DOHH2 (cell line): ENCODE results near the gene KCNG4.

Experiments used
- H3F3A ChIP-seq: fragments of 200-600 bp; sonication (generic), shearing (Covaris generic); 2 replicates; pipeline ENCODE4 v1.6.0; 2016; ENCODE audit warnings: antibody characterized with exemption, mild to moderate bottlenecking; ENCODE audit not compliant: control insufficient read depth, insufficient read depth
- H3K27ac ChIP-seq: fragments of 200-600 bp; sonication (generic); 2 replicates; pipeline ENCODE4 v1.5.1; 2014; ENCODE audit warnings: low read depth, mild to moderate bottlenecking, low read length, moderate library complexity
- H3K27me3 ChIP-seq: fragments of 200-600 bp; sonication (generic); 2 replicates; pipeline ENCODE4 v1.6.1; 2014; ENCODE audit warnings: mild to moderate bottlenecking, low read length, mixed read lengths; ENCODE audit not compliant: control insufficient read depth
- H3K36me3 ChIP-seq: fragments of 200-600 bp; sonication (generic); 2 replicates; pipeline ENCODE4 v1.6.1; 2014; ENCODE audit warnings: mild to moderate bottlenecking, low read length, moderate library complexity, mixed read lengths; ENCODE audit not compliant: control insufficient read depth
- H3K4me1 ChIP-seq: fragments of 200-600 bp; sonication (generic); 2 replicates; pipeline ENCODE4 v1.6.1; 2014; ENCODE audit warnings: mild to moderate bottlenecking, low read length, mixed read lengths; ENCODE audit not compliant: control insufficient read depth
- H3K4me2 ChIP-seq: fragments of 200-600 bp; sonication (generic); 2 replicates; pipeline ENCODE4 v1.6.0; 2014; ENCODE audit warnings: mild to moderate bottlenecking, low read length, moderate library complexity
- H3K4me3 ChIP-seq: fragments of 200-600 bp; sonication (generic); 2 replicates; pipeline ENCODE4 v1.5.1; 2014; ENCODE audit warnings: mild to moderate bottlenecking, low read length, mixed read lengths
- H3K79me2 ChIP-seq: fragments of 200-600 bp; sonication (generic); 2 replicates; pipeline ENCODE4 v1.6.1; 2014; ENCODE audit warnings: mild to moderate bottlenecking, low read length, mixed read lengths; ENCODE audit not compliant: control insufficient read depth
- H3K9me2 ChIP-seq: fragments of 200-600 bp; sonication (generic); replicated peaks from 2 replicates; pipeline ENCODE4 v1.6.1; 2014; ENCODE audit warnings: mild to moderate bottlenecking, low read length, mixed read lengths; ENCODE audit not compliant: control insufficient read depth
- H3K9me3 ChIP-seq: fragments of 200-600 bp; sonication (generic); 2 replicates; pipeline ENCODE4 v1.6.1; 2014; ENCODE audit warnings: antibody characterized with exemption, low read length, mixed read lengths; ENCODE audit not compliant: control insufficient read depth, insufficient read depth
- H4K20me1 ChIP-seq: fragments of 200-600 bp; sonication (generic); 2 replicates; pipeline ENCODE4 v1.6.0; 2014; ENCODE audit warnings: low read depth, mild to moderate bottlenecking, antibody characterized with exemption, low read length, moderate library complexity; ENCODE audit not compliant: control insufficient read depth, insufficient read depth
- CTCF ChIP-seq: fragments of 200-600 bp; sonication (generic); IDR thresholded peaks from one replicate; pipeline ENCODE4 v1.5.1; 2014; ENCODE audit warnings: antibody characterized with exemption, mild to moderate bottlenecking, low read depth, low read length; ENCODE audit not compliant: poor library complexity, severe bottlenecking
- EZH2phosphoT487 ChIP-seq: fragments of 200-600 bp; sonication (generic); IDR thresholded peaks from 2 replicates; pipeline ENCODE4 v1.6.1; 2017; ENCODE audit warnings: borderline replicate concordance, mild to moderate bottlenecking, antibody characterized with exemption, low read length, moderate library complexity, mixed read lengths

The KCNG4 gene

GRCh38 chr16:84279881-84280280, 40.1 kb upstream of the KCNG4 start:
- TF ChIP-seq CTCF (no peak), EZH2phosphoT487 (no peak)
- Histone ChIP-seq H3K27me3 (0 out of 2 replicates have a peak, but pooled peaks cover 4% of the 10 kb centered on the region), H3K4me3 (no peak overlapping the region), H3K9me3 (no peaks in the 10 kb centered on the region), H3K9me2 (no peaks in the 10 kb centered on the region), H3K79me2 (no peaks in the 10 kb centered on the region), H3F3A (no peaks in the 10 kb centered on the region), H3K36me3 (no peaks in the 10 kb centered on the region), H3K27ac (no peak overlapping the region), H3K4me1 (no peaks in the 10 kb centered on the region), H3K4me2 (no peak overlapping the region), H4K20me1 (no peaks in the 10 kb centered on the region)

- H3K9me2 ChIP-seq, result no peaks in the 10 kb centered on the region
- H3K4me3 ChIP-seq, result no peak overlapping the region
- 0 out of 2 replicates have a peak, but pooled peaks cover 4% of the 10 kb centered on the region for H3K27me3 ChIP-seq
- no peaks in the 10 kb centered on the region for H3F3A ChIP-seq
- no peak overlapping the region for H3K27ac ChIP-seq
- no peak overlapping the region for H3K4me2 ChIP-seq
- no peaks in the 10 kb centered on the region for H3K4me1 ChIP-seq
- TF ChIP-seq CTCF (no peak), EZH2phosphoT487 (no peak)
- no peaks in the 10 kb centered on the region for H3K9me3 ChIP-seq
- H3K79me2 ChIP-seq, result no peaks in the 10 kb centered on the region
- no peaks in the 10 kb centered on the region for H4K20me1 ChIP-seq
- H3K36me3 ChIP-seq, result no peaks in the 10 kb centered on the region
Measured at GRCh38 chr16:84278968-84279367, 39.2 kb upstream of the KCNG4 start.

GRCh38 chr16:84278333-84278732, 38.5 kb upstream of the KCNG4 start:
- Histone ChIP-seq H3K4me3 (no peak overlapping the region), H3F3A (no peaks in the 10 kb centered on the region), H3K9me2 (no peaks in the 10 kb centered on the region), H3K9me3 (no peaks in the 10 kb centered on the region), H3K4me1 (no peaks in the 10 kb centered on the region), H3K4me2 (no peak overlapping the region), H3K36me3 (no peaks in the 10 kb centered on the region), H4K20me1 (no peaks in the 10 kb centered on the region), H3K27ac (no peak overlapping the region), H3K27me3 (0 out of 2 replicates have a peak, but pooled peaks cover 4% of the 10 kb centered on the region), H3K79me2 (no peaks in the 10 kb centered on the region)
- TF ChIP-seq CTCF (no peak), EZH2phosphoT487 (no peak)
